GM10248 (cell line): ENCODE measurements around the gene DDB1.

Experiments
- CTCF ChIA-PET: fragments of 300-600 bp; sonication (Branson Sonifier 250); formaldehyde crosslinking; extraction: SDS; loops from one replicate; lab custom pipeline; 2021; ENCODE audit warnings: antibody characterized with exemption; lab: Yijun Ruan, JAX
- POLR2A ChIA-PET: fragments of 350-650 bp; sonication (Branson Sonifier 250); formaldehyde crosslinking; extraction: SDS; loops from one replicate; lab custom pipeline; 2020; ENCODE audit warnings: antibody characterized with exemption; lab: Yijun Ruan, JAX
- DNase-seq: peaks from one replicate; pipeline ENCODE4 v3.0.0; 2012; ENCODE audit errors: extremely low spot score
- CTCF ChIP-seq: IDR thresholded peaks from 2 replicates; pipeline ENCODE4 v1.5.1; 2012; ENCODE audit warnings: mild to moderate bottlenecking, low read depth; ENCODE audit errors: extremely low read depth, missing control alignments, control extremely low read depth

DDB1 gene

GRCh38 chr11:61331651-61332050 lies 1.3 kb downstream of the DDB1 start:
- no peak for DNase-seq

GRCh38 chr11:61329871-61330270 lies 3.0 kb downstream of the DDB1 start:
- CTCF ChIA-PET: interaction anchor here (1.2 to 6.5 kb wide), 3 partner anchors 55 to 105 kb away, joined by 4 to 48 read pairs (median 5); partner anchors contain the start of gene TMEM216
- TF ChIP-seq CTCF: no peak
- POLR2A ChIA-PET: interaction anchor here (0.8 to 1.4 kb wide), 3 partner anchors 17 to 54 kb away, joined by 4 to 6 read pairs (median 4); partner anchors contain the start of gene CYB561A3
- DNase-seq: no peak

More at GRCh38 chr11:61331651-61332050, 1.3 kb downstream of the DDB1 start:
- ChIA-PET POLR2A (interaction anchor here (0.6 to 1.6 kb wide), 2 partner anchors 9 to 24 kb away, joined by 3 to 6 read pairs; no protein-coding TSS in a partner anchor), CTCF (interaction anchor here (0.8 to 6.5 kb wide), 5 partner anchors 26 to 383 kb away, joined by 3 to 48 read pairs (median 3); no protein-coding TSS in a partner anchor)
- TF ChIP-seq CTCF: no peak

GRCh38 chr11:61328351-61328750 lies 4.6 kb downstream of the DDB1 start:
- ChIA-PET POLR2A (interaction anchor here (0.6 to 1.5 kb wide), 3 partner anchors 29 to 203 kb away, joined by 3 to 4 read pairs (median 4); partner anchors contain the start of genes CYB561A3 and TMEM138), CTCF (interaction anchor here (1.0 to 6.5 kb wide), 4 partner anchors 8 to 57 kb away, joined by 3 to 48 read pairs (median 18); no protein-coding TSS in a partner anchor)
- TF ChIP-seq CTCF: no peak
- DNase-seq: no peak

GRCh38 chr11:61327669-61328071 lies 5.2 kb downstream of the DDB1 start:
- DNase-seq: no peak
- TF ChIP-seq CTCF: no peak
- ChIA-PET POLR2A (interaction anchor here (1.5 kb wide), 1 partner anchor 34 kb away, joined by 4 read pairs; the partner anchor contains the start of genes CYB561A3 and TMEM138), CTCF (interaction anchor here (1.0 to 6.5 kb wide), 5 partner anchors 8 to 65 kb away, joined by 3 to 48 read pairs (median 5); partner anchors contain the start of gene TMEM216)

- CTCF ChIA-PET: interaction anchor here (3.0 to 6.5 kb wide), 2 partner anchors 10 to 59 kb away, joined by 31 to 48 read pairs; no protein-coding TSS in a partner anchor
- DNase-seq: no peak
- TF ChIP-seq CTCF: no peak
- POLR2A ChIA-PET: no interaction called here
Observed at GRCh38 chr11:61325649-61326414, 7.1 kb downstream of the DDB1 start.

GRCh38 chr11:61315260-61315659 lies 17.6 kb downstream of the DDB1 start:
- POLR2A ChIA-PET: no interaction called here
- CTCF ChIA-PET: interaction anchor here (1.2 to 3.5 kb wide), 3 partner anchors 9 to 71 kb away, joined by 3 to 11 read pairs (median 5); no protein-coding TSS in a partner anchor
- no peak for TF ChIP-seq CTCF
- DNase-seq: no peak
